Keratinocyte (primary cell): ENCODE data around the gene MCM10. TPM values are rescaled to one million over a fixed set of nuclear protein-coding genes. Genes with fewer than 3 reads are reported as not detected.

Experiments used
- DNase-seq: peaks from one replicate; pipeline ENCODE4 v3.0.0-alpha.2; 2011; ENCODE audit warnings: low read depth, missing footprints, low spot score
- FAIRE-seq: peaks from 2 replicates; lab custom pipeline; 2011; peaks lifted over from hg19 to GRCh38; lab: Jason Lieb, UNC
- H2AFZ ChIP-seq: 2 replicates; pipeline ENCODE4 v1.6.0; 2012; ENCODE audit warnings: low read length, control low read depth, inconsistent platforms; ENCODE audit not compliant: control insufficient read depth
- H3K27ac ChIP-seq: 2 replicates; pipeline ENCODE4 v1.5.1; 2011; ENCODE audit warnings: low read length; ENCODE audit not compliant: control insufficient read depth, insufficient read depth
- H3K27me3 ChIP-seq: 3 replicates; pipeline ENCODE4 v1.6.0; 2011; ENCODE audit warnings: low read length; ENCODE audit not compliant: control insufficient read depth, insufficient read depth; ENCODE audit errors: extremely low read depth
- H3K36me3 ChIP-seq, 2 experiments: 2 replicates in 1 of 2; 3 replicates in 1 of 2; pipeline ENCODE4 v1.5.1; 2011; ENCODE audit warnings: low read length in 2 of 2, mild to moderate bottlenecking in 1 of 2; ENCODE audit not compliant: control insufficient read depth in 2 of 2, insufficient read depth in 2 of 2; ENCODE audit errors: extremely low read depth in 1 of 2
- H3K4me1 ChIP-seq: 3 replicates; pipeline ENCODE4 v1.5.1; 2011; ENCODE audit warnings: low read length; ENCODE audit not compliant: control insufficient read depth, insufficient read depth; ENCODE audit errors: extremely low read depth
- H3K4me2 ChIP-seq: 3 replicates; pipeline ENCODE4 v1.6.0; 2011; ENCODE audit warnings: low read depth, low read length; ENCODE audit not compliant: control insufficient read depth, insufficient read depth; ENCODE audit errors: extremely low read depth
- H3K4me3 ChIP-seq, 3 experiments: fragments of 200-600 bp in 1 of 3; sonication (generic) in 1 of 3; 2 replicates in 2 of 3; 3 replicates in 1 of 3; pipeline ENCODE4 v1.5.1; 2011 to 2016; ENCODE audit warnings: low read length in 3 of 3, mild to moderate bottlenecking in 3 of 3, control low read depth in 2 of 3, inconsistent platforms in 1 of 3, low read depth in 1 of 3, mixed read lengths in 1 of 3, mixed run types in 1 of 3, moderate library complexity in 1 of 3; ENCODE audit not compliant: control insufficient read depth in 2 of 3, insufficient read depth in 2 of 3; ENCODE audit errors: extremely low read depth in 1 of 3
- H3K79me2 ChIP-seq: 2 replicates; pipeline ENCODE4 v1.6.0; 2012; ENCODE audit warnings: low read length; ENCODE audit not compliant: control insufficient read depth, insufficient read depth
- H3K9ac ChIP-seq: 3 replicates; pipeline ENCODE4 v1.6.0; 2011; ENCODE audit warnings: low read length; ENCODE audit not compliant: control insufficient read depth, insufficient read depth; ENCODE audit errors: extremely low read depth
- H3K9me1 ChIP-seq: 3 replicates; pipeline ENCODE4 v1.6.0; 2011; ENCODE audit warnings: low read length; ENCODE audit not compliant: control insufficient read depth, insufficient read depth; ENCODE audit errors: extremely low read depth
- H3K9me3 ChIP-seq: 2 replicates; pipeline ENCODE4 v1.5.1; 2012; ENCODE audit warnings: low read depth, low read length; ENCODE audit not compliant: control insufficient read depth
- H4K20me1 ChIP-seq: 3 replicates; pipeline ENCODE4 v1.6.0; 2011; ENCODE audit warnings: low read length; ENCODE audit not compliant: control insufficient read depth, insufficient read depth; ENCODE audit errors: extremely low read depth
- EZH2 ChIP-seq: IDR thresholded peaks from one replicate; pipeline ENCODE4 v1.6.1; 2012; ENCODE audit warnings: inconsistent platforms, mild to moderate bottlenecking, low read length, moderate library complexity
- dilution Hi-C: fragments of 300-500 bp; cut with MboI; formaldehyde crosslinking; loops from one replicate; pipeline ENCODE4 v1.7.0; 2020; ENCODE audit warnings: low sequenced_read_pairs; ENCODE audit not compliant: extremely low pct_ligation_motif_present
- polyA plus RNA-seq, 5 experiments: library from polyadenylated mRNA; depleted of rRNA in 3 of 5; stranded (reverse) in 3 of 5; stranded (forward) in 1 of 5; unstranded in 1 of 5; fragments of >200 nt; gene quantifications; 1 replicate in 1 of 5; 2 replicates in 3 of 5; 3 replicates in 1 of 5; pipeline versions ENCODE4 v1.2.1 to v1.2.3, GENCODE V29; 2011 to 2012; ENCODE audit warnings: missing spikeins in 2 of 5, low read depth in 1 of 5, low replicate concordance in 1 of 5
- TF ChIP-seq, protein P1 (sequence below), 3 experiments: IDR thresholded peaks in 1 of 3; conservative IDR thresholded peaks in 1 of 3; optimal IDR thresholded peaks in 1 of 3; 2 replicates in 2 of 3; 3 replicates in 1 of 3; pipeline versions ENCODE3 to v1.5.1; 2011; ENCODE audit warnings: low read length in 3 of 3, mild to moderate bottlenecking in 3 of 3, moderate library complexity in 2 of 3, control low read depth in 1 of 3, inconsistent platforms in 1 of 3; ENCODE audit not compliant: insufficient read depth in 2 of 3; ENCODE audit errors: extremely low read depth in 1 of 3

Gene MCM10
- polyA plus RNA-seq, 1 donor (not counting 4 experiments of a cell fraction or from before 2014, with no cell fraction given) = 6.2 TPM

DNA sequence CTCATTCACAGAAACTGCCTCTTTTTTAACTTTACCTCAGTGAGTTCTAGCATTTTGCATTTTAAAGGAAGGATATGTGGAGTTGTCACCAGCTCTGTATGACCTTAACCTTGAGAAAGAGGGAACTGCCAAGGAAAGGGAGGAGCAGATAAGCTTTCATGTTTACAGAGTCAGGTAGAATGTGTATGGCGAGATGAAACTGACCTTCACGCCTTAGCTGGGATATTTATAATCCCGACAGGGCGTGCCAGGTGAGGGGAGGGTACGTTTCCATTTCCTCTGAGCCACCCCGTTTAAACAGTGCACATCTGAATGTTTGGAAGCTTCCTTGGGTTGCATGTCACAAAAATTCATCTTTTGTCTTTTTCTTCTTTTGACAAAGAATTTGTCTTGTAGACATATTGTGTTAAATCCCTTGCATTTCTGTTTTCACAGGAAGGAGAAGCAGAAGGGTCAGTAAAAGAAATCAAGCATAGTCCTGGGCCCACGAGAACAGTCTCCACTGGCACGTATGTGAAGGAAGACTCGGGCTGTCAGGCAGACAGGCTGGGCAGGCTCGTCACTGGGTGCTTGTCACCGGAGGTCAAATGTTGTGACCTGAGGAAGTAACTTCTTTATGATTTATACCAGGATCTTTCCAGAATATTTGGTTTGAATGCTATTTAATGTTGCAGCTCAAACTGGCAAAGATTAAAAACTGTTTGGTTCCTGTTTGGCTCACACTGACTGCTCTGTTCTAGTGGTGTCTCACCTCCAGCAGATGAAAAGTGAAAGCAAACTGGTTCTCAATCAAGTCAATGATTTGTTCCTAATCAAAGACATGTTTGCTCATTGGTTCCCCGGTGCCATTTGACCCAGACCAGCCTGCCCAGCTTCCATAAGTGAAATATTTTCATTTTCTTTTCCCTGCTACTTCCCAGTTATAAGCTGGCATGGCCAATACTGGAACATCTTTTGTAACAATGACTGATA lies 45.2 kb upstream of the MCM10 start:
- H3K36me3 ChIP-seq = peaks cover 39 to 40% of the 10 kb centered on the region in 2 experiments
- no peaks in the 10 kb centered on the region for H3K4me1 ChIP-seq
- H3K9ac ChIP-seq = no peak overlapping the region
- dilution Hi-C loops = no loop called here
- H2AFZ ChIP-seq = no peak overlapping the region
- no peaks in the 10 kb centered on the region for H3K27me3 ChIP-seq
- H3K4me2 ChIP-seq = no peak overlapping the region
- peaks cover 2% of the 10 kb centered on the region for H3K79me2 ChIP-seq
- DNase-seq (no peak), FAIRE-seq (no peak)
- H4K20me1 ChIP-seq = no peaks in the 10 kb centered on the region
- no peaks in the 10 kb centered on the region for H3K9me1 ChIP-seq
- H3K4me3 ChIP-seq = no peak overlapping the region
- no peak overlapping the region for H3K27ac ChIP-seq
- no peaks in the 10 kb centered on the region for H3K9me3 ChIP-seq
- TF ChIP-seq EZH2 = no peak
- TF ChIP-seq, protein P1, sequence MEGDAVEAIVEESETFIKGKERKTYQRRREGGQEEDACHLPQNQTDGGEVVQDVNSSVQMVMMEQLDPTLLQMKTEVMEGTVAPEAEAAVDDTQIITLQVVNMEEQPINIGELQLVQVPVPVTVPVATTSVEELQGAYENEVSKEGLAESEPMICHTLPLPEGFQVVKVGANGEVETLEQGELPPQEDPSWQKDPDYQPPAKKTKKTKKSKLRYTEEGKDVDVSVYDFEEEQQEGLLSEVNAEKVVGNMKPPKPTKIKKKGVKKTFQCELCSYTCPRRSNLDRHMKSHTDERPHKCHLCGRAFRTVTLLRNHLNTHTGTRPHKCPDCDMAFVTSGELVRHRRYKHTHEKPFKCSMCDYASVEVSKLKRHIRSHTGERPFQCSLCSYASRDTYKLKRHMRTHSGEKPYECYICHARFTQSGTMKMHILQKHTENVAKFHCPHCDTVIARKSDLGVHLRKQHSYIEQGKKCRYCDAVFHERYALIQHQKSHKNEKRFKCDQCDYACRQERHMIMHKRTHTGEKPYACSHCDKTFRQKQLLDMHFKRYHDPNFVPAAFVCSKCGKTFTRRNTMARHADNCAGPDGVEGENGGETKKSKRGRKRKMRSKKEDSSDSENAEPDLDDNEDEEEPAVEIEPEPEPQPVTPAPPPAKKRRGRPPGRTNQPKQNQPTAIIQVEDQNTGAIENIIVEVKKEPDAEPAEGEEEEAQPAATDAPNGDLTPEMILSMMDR (optimal IDR thresholded peaks at IDR 0.05 in 1 of 3, IDR thresholded peaks at IDR 0.05 in 1 of 3, conservative IDR thresholded peaks at IDR 0.05 in 1 of 3; ENCODE audit: extremely low read depth in 1 of 3, insufficient read depth in 2 of 3, low read length in 3 of 3) = no peak

DNA sequence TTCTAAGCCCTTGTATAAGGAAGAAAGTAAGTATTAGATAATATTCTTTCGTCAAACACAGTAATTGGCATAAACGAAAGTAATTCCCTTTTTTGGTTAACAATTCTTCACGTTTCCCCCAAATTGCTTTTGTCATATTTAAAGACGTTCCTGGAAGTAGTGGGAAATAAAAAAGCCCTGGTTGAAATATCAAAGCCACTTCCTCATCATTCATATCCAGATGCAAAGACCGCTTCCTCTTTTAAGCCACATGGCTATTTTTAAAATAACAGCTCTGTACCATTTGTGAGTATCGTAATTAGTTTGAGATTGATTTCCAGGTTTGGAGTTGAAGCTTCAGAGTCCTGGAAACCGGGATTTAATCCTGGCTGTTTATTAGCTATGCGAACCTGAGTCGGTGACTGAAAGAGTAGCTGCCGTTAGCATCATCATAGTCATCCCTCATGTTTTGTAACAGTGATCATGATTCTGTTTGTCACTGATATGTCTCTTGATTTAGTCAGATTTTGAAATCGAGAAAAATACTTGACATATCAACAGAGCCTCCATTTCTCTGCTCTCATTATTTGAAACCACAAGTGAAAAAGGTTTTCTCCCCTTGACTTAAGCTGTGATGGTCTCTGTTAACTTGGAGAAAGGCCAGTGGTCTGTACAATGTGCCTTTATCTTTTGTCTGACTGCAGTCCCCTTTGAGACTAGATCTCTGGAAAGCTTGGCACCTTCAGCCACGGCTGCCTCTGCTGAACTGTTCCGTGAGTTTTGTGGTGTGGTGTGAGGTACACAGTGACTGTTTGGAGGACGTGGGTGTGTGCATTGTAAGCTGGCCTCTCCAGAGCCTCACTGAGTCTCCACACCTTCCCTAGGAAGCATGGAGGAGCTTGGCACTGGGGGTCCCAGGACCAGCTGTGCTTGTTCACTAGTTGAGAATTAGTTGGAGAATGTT lies 43.2 kb upstream of the MCM10 start:
- Histone ChIP-seq H3K9me1 (no peaks in the 10 kb centered on the region), H3K9me3 (no peaks in the 10 kb centered on the region), H3K4me3 (no peak overlapping the region), H2AFZ (no peak overlapping the region), H3K79me2 (peaks cover 2% of the 10 kb centered on the region), H3K4me1 (no peaks in the 10 kb centered on the region), H3K27ac (no peak overlapping the region), H3K4me2 (no peak overlapping the region), H3K36me3 (peaks cover 35 to 43% of the 10 kb centered on the region in 2 experiments), H3K27me3 (no peaks in the 10 kb centered on the region), H3K9ac (no peak overlapping the region), H4K20me1 (no peaks in the 10 kb centered on the region)
- DNase-seq = no peak
- FAIRE-seq = no peak
- no peak for TF ChIP-seq EZH2
- TF ChIP-seq, protein P1 (optimal IDR thresholded peaks at IDR 0.05 in 1 of 3, IDR thresholded peaks at IDR 0.05 in 1 of 3, conservative IDR thresholded peaks at IDR 0.05 in 1 of 3; ENCODE audit: extremely low read depth in 1 of 3, insufficient read depth in 2 of 3, low read length in 3 of 3) = no peak
- dilution Hi-C loops = no loop called here
